ENCODE data around the gene TRPV2.
"Not testable (repeated sequence)": the region's sequence is repeated elsewhere in the genome, so short reads cannot be mapped to it uniquely, and the experiment has no call there.

Gene TRPV2

DNA sequence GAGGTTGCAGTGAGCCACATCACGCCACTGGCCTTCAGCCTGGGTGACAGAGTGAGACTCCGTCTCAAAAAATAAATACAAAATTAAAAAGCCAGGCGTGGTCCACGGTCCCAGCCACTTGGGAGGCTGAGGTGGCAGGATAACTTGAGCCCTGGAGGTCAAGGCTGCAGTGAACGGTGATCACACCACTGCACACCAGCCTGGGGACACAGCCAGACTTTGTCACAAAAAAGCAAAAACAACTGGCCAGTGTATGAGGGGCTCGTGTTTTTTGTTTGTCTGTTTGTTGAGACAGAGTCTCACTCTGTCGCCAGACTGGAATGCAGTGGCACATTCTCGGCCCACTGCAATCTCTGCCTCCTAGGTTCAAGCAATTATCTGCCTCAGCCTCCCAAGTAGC is 35.7 kb upstream of the TRPV2 start:
- ChIA-PET POLR2A (interaction anchor here (2.6 kb wide), 1 partner anchor 40 kb away, joined by 13 read pairs; no protein-coding TSS in a partner anchor), CTCF (interaction anchor here (1.7 to 3.9 kb wide), 2 partner anchors 16 kb away, joined by 16 to 43 read pairs; no protein-coding TSS in a partner anchor)
- TF ChIP-seq CTCF (IDR thresholded peaks at IDR 0.05; ENCODE audit: control extremely low read depth, extremely low read depth, low read depth, missing control alignments) = no peak
- no peak for DNase-seq (ENCODE audit: extremely low spot score)

GRCh38 chr17:16380640-16381495 is 34.5 kb upstream of the TRPV2 start, which contains the start of gene UBB:
TSS of gene UBB (plus strand) at chr17:16381091. CDS start at chr17:16381908, 817 bp downstream.
- peak; percentile 94 for DNase-seq (ENCODE audit: extremely low spot score)
- ChIA-PET CTCF (interaction anchor here (0.9 to 1.7 kb wide), 4 partner anchors 17 to 35 kb away, joined by 3 to 16 read pairs (median 4); partner anchors contain the start of gene TRPV2), POLR2A (interaction anchor here (0.6 to 4.1 kb wide), 34 partner anchors 9 to 784 kb away, joined by 3 to 55 read pairs (median 5); partner anchors contain the start of genes CENPV and TRPV2)
- peak; percentile 6 for TF ChIP-seq CTCF (IDR thresholded peaks at IDR 0.05; ENCODE audit: control extremely low read depth, extremely low read depth, low read depth, missing control alignments)

DNA sequence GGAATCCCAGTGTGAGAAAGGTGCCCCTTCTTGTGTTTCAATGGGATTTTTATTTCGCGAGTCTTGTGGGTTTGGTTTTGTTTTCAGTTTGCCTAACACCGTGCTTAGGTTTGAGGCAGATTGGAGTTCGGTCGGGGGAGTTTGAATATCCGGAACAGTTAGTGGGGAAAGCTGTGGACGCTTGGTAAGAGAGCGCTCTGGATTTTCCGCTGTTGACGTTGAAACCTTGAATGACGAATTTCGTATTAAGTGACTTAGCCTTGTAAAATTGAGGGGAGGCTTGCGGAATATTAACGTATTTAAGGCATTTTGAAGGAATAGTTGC is 33.9 kb upstream of the TRPV2 start:
- no peak for DNase-seq (ENCODE audit: extremely low spot score)
- POLR2A ChIA-PET = interaction anchor here (1.0 to 4.1 kb wide), 7 partner anchors 8 to 154 kb away, joined by 3 to 55 read pairs (median 8); no protein-coding TSS in a partner anchor
- CTCF ChIA-PET = interaction anchor here (1.3 to 2.4 kb wide), 4 partner anchors 17 to 34 kb away, joined by 3 to 16 read pairs (median 8); partner anchors contain the start of gene TRPV2
- no peak for TF ChIP-seq CTCF (IDR thresholded peaks at IDR 0.05; ENCODE audit: control extremely low read depth, extremely low read depth, low read depth, missing control alignments)

GRCh38 chr17:16383216-16383615 is 32.2 kb upstream of the TRPV2 start:
- ChIA-PET POLR2A (interaction anchor here (0.7 to 4.1 kb wide), 7 partner anchors 19 to 158 kb away, joined by 3 to 55 read pairs (median 5); partner anchors contain the start of gene TRPV2), CTCF (interaction anchor here (0.8 to 2.4 kb wide), 9 partner anchors 10 to 555 kb away, joined by 3 to 20 read pairs (median 3); partner anchors contain the start of genes CENPV and TRPV2)
- TF ChIP-seq CTCF (IDR thresholded peaks at IDR 0.05; ENCODE audit: control extremely low read depth, extremely low read depth, low read depth, missing control alignments) = no peak
- DNase-seq (ENCODE audit: extremely low spot score) = no peak

- no peak for TF ChIP-seq CTCF (IDR thresholded peaks at IDR 0.05; ENCODE audit: control extremely low read depth, extremely low read depth, low read depth, missing control alignments)
- CTCF ChIA-PET = interaction anchor here (0.8 to 2.4 kb wide), 8 partner anchors 11 to 556 kb away, joined by 3 to 20 read pairs (median 4); partner anchors contain the start of genes CENPV and TRPV2
- POLR2A ChIA-PET = interaction anchor here (0.9 to 4.1 kb wide), 6 partner anchors 20 to 55 kb away, joined by 3 to 55 read pairs (median 6); partner anchors contain the start of gene TRPV2
- no peak for DNase-seq (ENCODE audit: extremely low spot score)
These were observed 31.5 kb upstream of the TRPV2 start for GRCh38 chr17:16383772-16384287.

- DNase-seq (ENCODE audit: extremely low spot score) = no peak
- ChIA-PET POLR2A (interaction anchor here (1.0 kb wide), 2 partner anchors 24 to 54 kb away, joined by 3 to 7 read pairs; no protein-coding TSS in a partner anchor), CTCF (interaction anchor here (0.7 to 2.1 kb wide), 5 partner anchors 17 to 69 kb away, joined by 3 to 19 read pairs (median 5); partner anchors contain the start of gene TRPV2)
- no peak for TF ChIP-seq CTCF (IDR thresholded peaks at IDR 0.05; ENCODE audit: control extremely low read depth, extremely low read depth, low read depth, missing control alignments)
These were observed 30.8 kb upstream of the TRPV2 start for GRCh38 chr17:16384557-16384956.

GRCh38 chr17:16386126-16386507 is 29.3 kb upstream of the TRPV2 start:
- DNase-seq (ENCODE audit: extremely low spot score); POLR2A ChIA-PET: not testable (repeated sequence)
- CTCF ChIA-PET = interaction anchor here (0.6 to 2.1 kb wide), 8 partner anchors 24 to 55 kb away, joined by 3 to 19 read pairs (median 4); partner anchors contain the start of genes CENPV and TRPV2
